GM12878 (cell line): ENCODE data around the gene ZDHHC14. TPM values are rescaled to one million over a fixed set of nuclear protein-coding genes. Genes with fewer than 3 reads are reported as not detected.

Experiments
- ATAC-seq: fragments of 200-7000 bp; cut with Tn5 transposase; 3 replicates; pipeline ENCODE4 v1.9.1; 2020; ENCODE audit warnings: mild to moderate bottlenecking, moderate library complexity
- BruUV-seq: library from RNA; stranded (reverse); fragments of 400-500 nt; replicated peaks from 2 replicates; lab custom pipeline; 2021; lab: Mats Ljungman, UMichigan
- CTCF ChIA-PET: fragments of 300-600 bp; sonication (Branson Sonifier 250); formaldehyde crosslinking; extraction: SDS; loops from one replicate; lab custom pipeline; 2021; ENCODE audit warnings: inconsistent platforms; lab: Yijun Ruan, JAX
- POLR2A ChIA-PET: fragments of 350-600 bp; formaldehyde crosslinking; extraction: SDS; loops from one replicate; lab custom pipeline; 2021; ENCODE audit warnings: inconsistent platforms; lab: Charles Lee
- RAD21 ChIA-PET: fragments of 300-600 bp; sonication (Branson Sonifier 250); formaldehyde crosslinking; loops from one replicate; lab custom pipeline; 2023; ENCODE audit warnings: antibody characterized with exemption; ENCODE audit not compliant: unreplicated experiment; lab: Charles Lee
- SMC1A ChIA-PET: fragments of 300-600 bp; sonication (Branson Sonifier 250); formaldehyde crosslinking; loops from one replicate; lab custom pipeline; 2023; ENCODE audit not compliant: unreplicated experiment, uncharacterized antibody; lab: Charles Lee
- DNase-seq: peaks from one replicate; pipeline ENCODE4 v3.0.0-alpha.2; 2011; ENCODE audit warnings: low read depth, low spot score
- FAIRE-seq: peaks from 3 replicates; lab custom pipeline; 2011; peaks lifted over from hg19 to GRCh38; lab: Jason Lieb, UNC
- H2AFZ ChIP-seq: 2 replicates; pipeline ENCODE4 v1.6.0; 2011; ENCODE audit warnings: low read depth, low read length, control low read depth; ENCODE audit not compliant: control insufficient read depth
- H3K27ac ChIP-seq: 2 replicates; pipeline ENCODE4 v1.5.1; 2011; ENCODE audit warnings: control low read depth; ENCODE audit not compliant: control insufficient read depth, insufficient read depth
- H3K27me3 ChIP-seq, 2 experiments: replicated peaks in 1 of 2; 2 replicates each; pipeline versions ENCODE4 v1.6.0 to v1.6.1; 2011; ENCODE audit warnings: low read length in 1 of 2; ENCODE audit not compliant: control insufficient read depth in 2 of 2, insufficient read depth in 2 of 2
- H3K36me3 ChIP-seq, 2 experiments: 2 replicates each; pipeline ENCODE4 v1.5.1; 2011; ENCODE audit warnings: low read length in 1 of 2; ENCODE audit not compliant: control insufficient read depth in 2 of 2, insufficient read depth in 2 of 2
- H3K4me1 ChIP-seq: 2 replicates; pipeline ENCODE4 v1.6.1; 2011; ENCODE audit warnings: mild to moderate bottlenecking, low read length, moderate library complexity, mixed read lengths; ENCODE audit not compliant: control insufficient read depth, insufficient read depth
- H3K4me2 ChIP-seq: 2 replicates; pipeline ENCODE4 v1.6.0; 2011; ENCODE audit warnings: control low read depth; ENCODE audit not compliant: control insufficient read depth, insufficient read depth
- H3K4me3 ChIP-seq: fragments of 200-600 bp; sonication (generic); 2 replicates; pipeline ENCODE4 v1.5.1; 2016
- H3K79me2 ChIP-seq: 2 replicates; pipeline ENCODE4 v1.6.0; 2011; ENCODE audit warnings: low read length; ENCODE audit not compliant: control insufficient read depth, insufficient read depth
- H3K9ac ChIP-seq: 2 replicates; pipeline ENCODE4 v1.8.0; 2011; ENCODE audit warnings: low read length, control low read depth, mixed read lengths; ENCODE audit not compliant: control insufficient read depth, insufficient read depth
- H3K9me3 ChIP-seq: replicated peaks from 3 replicates; pipeline ENCODE4 v1.5.1; 2011; ENCODE audit warnings: mild to moderate bottlenecking, low read length; ENCODE audit not compliant: control insufficient read depth, insufficient read depth
- H4K20me1 ChIP-seq: 2 replicates; pipeline ENCODE4 v1.6.0; 2011; ENCODE audit not compliant: control insufficient read depth, insufficient read depth
- ATF2 ChIP-seq: IDR thresholded peaks from 2 replicates; pipeline ENCODE4 v1.6.1; 2012; ENCODE audit warnings: low read length, inconsistent platforms
- ATF7 ChIP-seq: fragments of 450-650 bp; IDR thresholded peaks from 2 replicates; pipeline ENCODE4 v1.6.1; 2016; ENCODE audit warnings: low read depth, mild to moderate bottlenecking
- BHLHE40 ChIP-seq, 2 experiments: fragments of 450-650 bp in 1 of 2; IDR thresholded peaks; 2 replicates each; pipeline ENCODE4 v1.6.1; 2011 to 2017; ENCODE audit warnings: low read depth in 2 of 2, borderline replicate concordance in 1 of 2, improper control_type of control experiment in 1 of 2, low read length in 1 of 2, mild to moderate bottlenecking in 1 of 2
- BRCA1 ChIP-seq: IDR thresholded peaks from 2 replicates; pipeline ENCODE4 v1.6.1; 2011; ENCODE audit warnings: low read depth, low read length, improper control_type of control experiment
- IKZF1 ChIP-seq: fragments of 450-650 bp; conservative IDR thresholded peaks from 2 replicates; pipeline ENCODE4 v1.6.1; 2017; ENCODE audit warnings: antibody characterized with exemption, mild to moderate bottlenecking
- RUNX3 ChIP-seq: IDR thresholded peaks from 2 replicates; pipeline ENCODE4 v1.6.1; 2012; ENCODE audit warnings: low read length, inconsistent platforms
- SKIL ChIP-seq: fragments of 450-650 bp; IDR thresholded peaks from 2 replicates; pipeline ENCODE4 v1.6.1; 2017; ENCODE audit warnings: mild to moderate bottlenecking, low read depth, inconsistent platforms; ENCODE audit not compliant: poor library complexity, severe bottlenecking
- ZNF687 ChIP-seq: fragments of 450-650 bp; IDR thresholded peaks from 2 replicates; pipeline ENCODE4 v1.6.1; 2017; ENCODE audit warnings: mild to moderate bottlenecking, moderate library complexity
- WGBS: methylation state at CpG from one replicate; pipeline ENCODE4 v1.1.6; 2016; ENCODE audit warnings: low lambda C conversion rate; ENCODE audit not compliant: insufficient replicate concordance, insufficient coverage; ENCODE audit errors: missing lambda C conversion rate; 5-methylcytosine and 5-hydroxymethylcytosine counted together
- in situ Hi-C: fragments of 300-500 bp; cut with MboI; formaldehyde crosslinking; loops from 9 replicates; pipeline ENCODE4 v1.14.3; 2018; ENCODE audit warnings: mixed read lengths
- intact Hi-C: fragments of 100-400 bp; cut with micrococcal nuclease; formaldehyde crosslinking; loops from one replicate; pipeline ENCODE4 v1.14.2; 2022; ENCODE audit not compliant: unreplicated experiment
- polyA plus RNA-seq, 11 experiments: library from polyadenylated mRNA; depleted of rRNA in 4 of 11; unstranded in 6 of 11; stranded (reverse) in 5 of 11; fragments of >200 nt; fragmentation: Nextera tagmentation in 4 of 11; fragmentation: Illumina TruSeq in 1 of 11; extraction: Ambion mirVana in 4 of 11; extraction: Trizol in 1 of 11; gene quantifications; 1 replicate in 1 of 11; 2 replicates in 10 of 11; pipeline versions ENCODE4 v1.2.1 to v1.2.3, GENCODE V29; 2011 to 2016; ENCODE audit warnings: inconsistent platforms in 2 of 11, missing spikeins in 2 of 11, low read depth in 1 of 11
- total RNA-seq, 4 experiments: library from RNA; depleted of rRNA in 3 of 4; stranded (reverse); fragments of >200 nt in 3 of 4; fragmentation: Illumina TruSeq in 1 of 4; extraction: Trizol in 1 of 4; gene quantifications; 2 replicates each; pipeline versions ENCODE4 v1.2.1 to v1.2.3, GENCODE V29; 2013 to 2021

The ZDHHC14 gene
- total and polyA plus RNA-seq, 10 of the 15 experiments (the other 5 are each of a cell fraction or from before 2014, with no cell fraction given) = 0.15 to 16.0 (median 0.76) TPM; not detected in 1

GRCh38 chr6:157538168-157538567 lies 157.2 kb downstream of the ZDHHC14 start:
- H3K27ac ChIP-seq = no peak overlapping the region
- no peak overlapping the region for H3K4me2 ChIP-seq
- in situ Hi-C loops = no loop called here
- TF ChIP-seq ATF2 (no peak), BRCA1 (no peak), RUNX3 (0 out of 2 replicates have a peak, but pooled peaks have one; percentile 15), BHLHE40 (IDR thresholded peaks at IDR 0.05; ENCODE audit: borderline replicate concordance in 1 of 2, low read depth in 2 of 2, low read length in 1 of 2) (no peak), ATF7 (no peak), ZNF687 (peak; percentile 63; the same call in 1 of the 2 replicates), IKZF1 (0 out of 2 replicates have a peak, but pooled peaks have one; percentile 8), SKIL (no peak)
- intact Hi-C loops = loop anchor here (5.0 kb wide), 1 partner anchor 156 kb away; the partner anchor contains the start of gene ZDHHC14
- H3K4me1 ChIP-seq = peaks cover 8% of the 10 kb centered on the region; the same call in 1 of the 2 replicates
- ATAC-seq (peak; percentile 26), DNase-seq (no peak), FAIRE-seq (peak; percentile 57)
- ChIA-PET CTCF (interaction anchor here (1.0 to 1.6 kb wide), 3 partner anchors 18 to 213 kb away, joined by 3 read pairs; no protein-coding TSS in a partner anchor), POLR2A (interaction anchor here (1.0 to 1.3 kb wide), 3 partner anchors 9 to 215 kb away, joined by 3 to 8 read pairs (median 3); no protein-coding TSS in a partner anchor), RAD21 (interaction anchor here (1.0 to 1.7 kb wide), 6 partner anchors 9 to 75 kb away, joined by 3 to 6 read pairs (median 4); no protein-coding TSS in a partner anchor), SMC1A (interaction anchor here (0.8 to 2.1 kb wide), 13 partner anchors 11 to 154 kb away, joined by 3 to 7 read pairs (median 5); no protein-coding TSS in a partner anchor)
- H3K9ac ChIP-seq = no peak overlapping the region
- H2AFZ ChIP-seq = no peak overlapping the region
- no peaks in the 10 kb centered on the region for H4K20me1 ChIP-seq
- no peaks in the 10 kb centered on the region for H3K9me3 ChIP-seq
- BruUV-seq = no TSS peak
- H3K4me3 ChIP-seq = no peak overlapping the region
- no peaks in the 10 kb centered on the region for H3K27me3 ChIP-seq
- WGBS = 23% methylated on average over 5 of the region's 5 CpGs
- peaks cover 0 to 2% of the 10 kb centered on the region in 2 experiments; a peak in 2 of 4 replicates for H3K36me3 ChIP-seq
- no peaks in the 10 kb centered on the region for H3K79me2 ChIP-seq
